GM21825 (cell line): ENCODE data around the gene TPD52L2.
"Not testable (repeated sequence)": the region's sequence is repeated elsewhere in the genome, so short reads cannot be mapped to it uniquely, and the experiment has no call there.

Experiments used
- ATAC-seq: cut with Tn5 transposase; IDR thresholded peaks from one replicate; pipeline ENCODE4 v1.9.1; 2021; ENCODE audit warnings: mild to moderate bottlenecking, moderate library complexity; ENCODE audit not compliant: unreplicated experiment

Gene TPD52L2

GRCh38 chr20:63835021-63835858, 29.8 kb upstream of the TPD52L2 start:
- ATAC-seq = no peak

GRCh38 chr20:63836458-63837344, 28.4 kb upstream of the TPD52L2 start:
- no peak for ATAC-seq

GRCh38 chr20:63837479-63837878, 27.6 kb upstream of the TPD52L2 start:
- no peak for ATAC-seq

GRCh38 chr20:63839620-63840019, 25.4 kb upstream of the TPD52L2 start:
- ATAC-seq = no peak

- ATAC-seq = no peak
Observed at GRCh38 chr20:63840405-63840828, 24.7 kb upstream of the TPD52L2 start.

GRCh38 chr20:63842258-63842657, 22.8 kb upstream of the TPD52L2 start:
- ATAC-seq = no peak

GRCh38 chr20:63843222-63843621, 21.8 kb upstream of the TPD52L2 start:
- no peak for ATAC-seq

GRCh38 chr20:63843778-63844177, 21.3 kb upstream of the TPD52L2 start:
- ATAC-seq = no peak

- no peak for ATAC-seq
Observed at GRCh38 chr20:63844511-63844991, 20.5 kb upstream of the TPD52L2 start.

GRCh38 chr20:63846128-63846771, 18.8 kb upstream of the TPD52L2 start:
- ATAC-seq = no peak

- ATAC-seq = no peak
Observed at GRCh38 chr20:63846888-63847236, 18.2 kb upstream of the TPD52L2 start.

GRCh38 chr20:63847237-63848002, 17.6 kb upstream of the TPD52L2 start:
- ATAC-seq = no peak

GRCh38 chr20:63848003-63848911, 16.8 kb upstream of the TPD52L2 start:
- no peak for ATAC-seq

- ATAC-seq = peak; percentile 73
Observed at GRCh38 chr20:63850689-63851547, 14.2 kb upstream of the TPD52L2 start.

GRCh38 chr20:63851548-63851943, 13.5 kb upstream of the TPD52L2 start:
- not testable (repeated sequence) for ATAC-seq

GRCh38 chr20:63853733-63854068, 11.4 kb upstream of the TPD52L2 start:
- ATAC-seq = not testable (repeated sequence)

- ATAC-seq = no peak
Observed at GRCh38 chr20:63854069-63854765, 10.9 kb upstream of the TPD52L2 start.

GRCh38 chr20:63854766-63855362, 10.2 kb upstream of the TPD52L2 start:
- ATAC-seq = no peak
